Stimulated activated CD4-positive, alpha-beta T cell treated with anti-CD3 and anti-CD28 coated beads, Interleukin-4, amount 100 ng/mL, for 4 hours (primary cell): ENCODE results near the gene IL22RA1.

Experiments used
- DNase-seq, 2 experiments: peaks; one replicate each; pipeline ENCODE4 v3.0.0-alpha.2; 2020

IL22RA1 gene

DNA sequence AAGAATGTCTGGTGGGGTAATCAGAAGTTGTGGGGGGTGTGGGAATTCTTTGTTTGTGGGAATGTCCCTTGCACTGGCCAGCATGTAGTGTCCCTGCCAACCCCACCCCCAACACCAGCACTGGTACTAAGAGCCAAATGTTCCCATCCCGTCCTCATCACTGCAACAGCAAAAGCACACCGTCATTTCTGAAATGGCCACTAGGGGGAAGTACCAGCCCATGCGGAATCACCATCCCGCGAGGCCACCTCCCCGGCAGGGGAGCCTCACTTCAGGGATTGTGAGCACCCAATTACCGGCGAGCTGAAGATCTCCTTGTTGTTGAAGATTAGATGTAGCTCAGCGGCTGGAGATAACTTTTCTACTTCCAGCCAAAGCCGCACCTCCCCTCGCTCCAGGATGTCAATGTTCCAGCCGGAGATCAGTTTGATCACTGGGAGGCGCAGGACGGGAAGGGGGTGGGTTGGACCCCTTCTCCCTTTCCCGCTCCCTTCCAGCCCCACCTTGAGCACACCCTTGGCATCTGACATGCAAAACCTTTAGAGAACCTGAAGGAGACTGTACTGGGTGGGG, 72.0 kb downstream of the IL22RA1 start:
- peak; percentile 66 for DNase-seq

DNA sequence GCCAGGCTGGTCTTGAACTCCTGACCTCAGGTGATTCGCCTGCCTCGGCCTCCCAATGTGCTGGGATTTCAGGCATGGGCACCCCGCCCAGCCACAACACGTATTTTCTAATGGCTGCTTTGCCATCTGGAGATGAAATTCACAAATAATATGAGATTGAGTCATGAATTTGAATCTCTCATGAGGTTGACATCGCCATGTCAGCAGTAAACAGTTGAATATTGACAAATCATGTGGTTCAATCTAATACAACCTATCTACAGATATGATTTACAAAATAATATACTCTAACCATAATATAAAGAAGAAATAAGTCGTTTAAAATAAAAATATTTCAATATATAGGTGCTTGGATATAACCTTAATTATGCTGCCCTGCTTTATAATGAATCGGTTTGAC, 73.1 kb downstream of the IL22RA1 start:
- no peak for DNase-seq
